Testis (tissue), 2 donors: ENCODE results near the gene ELMOD3.

Experiments
- POLR2A ChIP-seq: fragments of 450-650 bp; IDR thresholded peaks from one replicate; pipeline ENCODE4 v1.6.1; 2017; ENCODE audit warnings: antibody characterized with exemption, mild to moderate bottlenecking, moderate library complexity
- TF ChIP-seq, protein P1 (sequence below), 3 experiments: fragments of 450-650 bp in 2 of 3; fragments of 200-600 bp in 1 of 3; sonication (generic) in 1 of 3; IDR thresholded peaks; one replicate each; pipeline ENCODE4 v1.5.1; 2016 to 2019; ENCODE audit warnings: antibody characterized with exemption in 3 of 3, mild to moderate bottlenecking in 2 of 3, moderate library complexity in 1 of 3

GRCh38 chr2:85439025-85439472, 84.5 kb downstream of the ELMOD3 start:
- no peak for TF ChIP-seq POLR2A
- TF ChIP-seq, protein P1, sequence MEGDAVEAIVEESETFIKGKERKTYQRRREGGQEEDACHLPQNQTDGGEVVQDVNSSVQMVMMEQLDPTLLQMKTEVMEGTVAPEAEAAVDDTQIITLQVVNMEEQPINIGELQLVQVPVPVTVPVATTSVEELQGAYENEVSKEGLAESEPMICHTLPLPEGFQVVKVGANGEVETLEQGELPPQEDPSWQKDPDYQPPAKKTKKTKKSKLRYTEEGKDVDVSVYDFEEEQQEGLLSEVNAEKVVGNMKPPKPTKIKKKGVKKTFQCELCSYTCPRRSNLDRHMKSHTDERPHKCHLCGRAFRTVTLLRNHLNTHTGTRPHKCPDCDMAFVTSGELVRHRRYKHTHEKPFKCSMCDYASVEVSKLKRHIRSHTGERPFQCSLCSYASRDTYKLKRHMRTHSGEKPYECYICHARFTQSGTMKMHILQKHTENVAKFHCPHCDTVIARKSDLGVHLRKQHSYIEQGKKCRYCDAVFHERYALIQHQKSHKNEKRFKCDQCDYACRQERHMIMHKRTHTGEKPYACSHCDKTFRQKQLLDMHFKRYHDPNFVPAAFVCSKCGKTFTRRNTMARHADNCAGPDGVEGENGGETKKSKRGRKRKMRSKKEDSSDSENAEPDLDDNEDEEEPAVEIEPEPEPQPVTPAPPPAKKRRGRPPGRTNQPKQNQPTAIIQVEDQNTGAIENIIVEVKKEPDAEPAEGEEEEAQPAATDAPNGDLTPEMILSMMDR (IDR thresholded peaks at IDR 0.05): peak in 1 of 3 experiments; percentile 17
